Fibroblast of the aortic adventitia (primary cell): ENCODE results near the gene PLGLB2. TPM values are rescaled to one million over a fixed set of nuclear protein-coding genes. Genes with fewer than 3 reads are reported as not detected.
"Not testable (repeated sequence)": the region's sequence is repeated elsewhere in the genome, so short reads cannot be mapped to it uniquely, and the experiment has no call there.

ENCODE experiments used
- DNase-seq: peaks from one replicate; pipeline ENCODE4 v3.0.0-alpha.2; 2010; ENCODE audit warnings: low read depth
- H3K4me3 ChIP-seq: 2 replicates; pipeline ENCODE4 v1.5.1; 2011; ENCODE audit warnings: low read depth, mild to moderate bottlenecking, control low read depth, low read length, moderate library complexity
- total RNA-seq: library from RNA; depleted of rRNA; stranded (reverse); fragments of >200 nt; gene quantifications from 2 replicates; pipeline ENCODE4 v1.2.3, GENCODE V29; 2012; ENCODE audit warnings: low replicate concordance

PLGLB2 gene
- 2.3 TPM in 1 of 2 replicates, not detected in the other for total RNA-seq

DNA sequence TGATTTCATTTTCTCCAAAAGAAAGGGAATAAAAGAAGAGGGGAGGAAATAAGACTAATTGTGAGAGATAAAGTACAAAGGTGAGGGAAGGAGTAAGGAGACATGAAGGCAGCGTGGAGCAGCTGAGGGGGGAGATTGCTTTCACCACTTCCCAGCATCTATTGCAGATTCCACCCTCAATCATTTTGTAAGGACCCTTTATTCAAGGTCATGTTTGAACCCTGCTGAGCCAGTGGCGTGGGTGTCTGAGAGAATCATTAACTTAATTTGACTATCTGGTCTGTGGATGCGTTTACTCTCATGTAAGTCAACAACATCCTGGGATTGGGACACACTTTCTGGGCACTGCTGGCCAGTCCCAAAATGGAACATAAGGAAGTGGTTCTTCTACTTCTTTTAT, at the start of gene PLGLB2:
PLGLB2 (plus strand) TSS at position 297 of the 400 bp plus-strand sequence; CDS start at position 364, 67 bp downstream.
- not testable (repeated sequence) for DNase-seq, H3K4me3 ChIP-seq

GRCh38 chr2:87704572-87705323, 43.1 kb upstream of the PLGLB2 start:
- DNase-seq, H3K4me3 ChIP-seq: not testable (repeated sequence)

DNA sequence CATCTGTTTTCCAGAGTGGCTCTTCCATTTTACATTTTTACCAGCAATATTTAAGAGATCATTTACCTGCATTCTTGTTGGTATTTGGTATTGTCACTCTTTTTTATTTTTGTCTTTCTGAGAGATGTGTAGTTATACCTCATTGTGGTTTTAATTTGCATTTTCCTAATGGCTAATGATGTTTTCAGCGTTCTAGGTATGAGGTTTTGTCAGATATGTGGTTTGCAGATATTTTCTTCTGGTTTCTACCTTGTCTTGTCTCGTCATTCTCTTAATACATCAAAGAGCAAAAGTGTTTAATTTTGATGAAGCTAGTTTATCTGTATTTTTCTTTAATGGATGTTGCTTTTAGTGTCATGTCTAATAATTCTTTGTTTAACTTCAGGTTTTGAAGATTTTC, 39.5 kb upstream of the PLGLB2 start:
- DNase-seq = not testable (repeated sequence)

DNA sequence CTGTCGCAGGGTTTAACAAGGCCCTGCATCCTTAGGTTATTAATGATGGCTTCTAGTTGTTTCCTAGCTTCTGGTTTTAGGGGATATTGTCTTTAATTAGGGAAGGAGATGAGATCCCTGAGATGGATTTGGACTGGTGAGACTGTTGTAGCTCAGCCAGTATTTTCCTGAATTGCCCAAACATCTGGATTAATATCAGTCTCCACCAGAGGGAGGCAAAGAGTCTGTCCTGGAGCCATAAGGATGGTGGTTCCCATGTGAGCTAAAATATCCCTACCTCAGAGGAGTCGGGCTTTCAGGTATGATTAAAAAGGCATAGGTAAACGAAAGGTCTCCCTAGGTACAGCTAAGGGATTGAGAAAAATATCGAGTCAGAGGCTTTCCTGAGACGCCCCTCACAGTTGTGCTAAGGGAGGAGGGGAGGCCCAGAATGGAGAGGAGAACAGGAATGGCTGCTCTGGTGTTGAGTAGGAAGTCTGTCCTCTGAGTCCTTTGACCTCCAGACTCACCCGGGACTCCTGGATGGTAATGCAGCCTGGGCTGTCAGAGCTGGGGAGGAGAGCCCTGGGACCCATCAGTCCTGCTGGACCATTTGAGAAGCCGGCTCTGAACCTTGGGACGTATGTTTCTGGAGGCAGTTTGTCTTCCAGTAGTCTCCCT, 19.8 kb upstream of the PLGLB2 start:
- H3K4me3 ChIP-seq, DNase-seq: not testable (repeated sequence)

More for the DNA sequence above, 39.5 kb upstream of the PLGLB2 start:
- H3K4me3 ChIP-seq = not testable (repeated sequence)

DNA sequence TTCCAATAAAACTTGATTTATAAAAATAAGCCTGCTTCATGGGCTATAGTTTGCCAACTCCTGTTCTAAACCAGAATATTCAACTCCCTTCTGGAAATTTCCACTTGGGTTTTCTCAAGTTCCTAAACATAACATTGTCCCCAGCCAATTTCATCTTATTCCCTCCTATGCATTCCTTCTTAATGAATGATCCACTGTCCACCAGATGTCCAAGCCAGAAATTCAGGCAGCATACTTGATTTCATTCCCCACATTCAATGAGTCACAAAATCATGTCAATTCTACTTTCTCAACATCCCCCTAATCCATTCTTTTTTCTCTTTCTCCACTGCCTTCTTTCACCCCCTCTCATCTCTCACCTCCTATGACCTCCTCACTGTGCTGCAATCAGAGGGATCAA, 7.0 kb upstream of the PLGLB2 start:
- H3K4me3 ChIP-seq, DNase-seq: not testable (repeated sequence)

- not testable (repeated sequence) for DNase-seq, H3K4me3 ChIP-seq
These were observed 5.3 kb upstream of the PLGLB2 start for GRCh38 chr2:87742393-87743108.

GRCh38 chr2:87743638-87744037, 4.2 kb upstream of the PLGLB2 start:
- not testable (repeated sequence) for H3K4me3 ChIP-seq, DNase-seq

DNA sequence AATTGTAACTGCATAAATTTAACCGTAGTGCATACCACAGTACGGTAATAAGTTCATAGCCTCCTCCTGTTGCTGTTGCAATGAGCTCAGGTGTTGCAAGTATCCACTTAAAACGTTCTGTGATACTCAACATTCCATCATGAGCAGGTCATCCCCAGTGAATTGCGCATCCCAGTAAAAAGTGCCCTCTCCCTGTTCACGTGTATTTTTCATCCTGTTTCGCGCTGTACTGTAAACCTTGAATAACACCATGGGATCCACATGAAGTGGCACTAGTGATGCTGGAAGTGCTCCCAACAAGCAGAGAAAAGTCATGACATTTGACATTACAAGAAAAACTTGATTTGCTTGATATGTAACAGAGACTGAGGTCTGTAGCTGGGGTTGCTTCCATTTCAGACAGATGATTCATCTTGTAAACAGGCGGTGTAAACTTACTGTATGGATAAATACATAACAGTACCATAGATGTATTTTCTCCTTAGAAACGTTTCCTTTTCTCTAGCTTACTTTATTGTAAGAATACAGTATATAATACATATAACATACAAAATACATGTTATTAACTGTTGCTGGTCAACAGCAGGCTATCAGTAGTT, 2.4 kb upstream of the PLGLB2 start:
- not testable (repeated sequence) for DNase-seq, H3K4me3 ChIP-seq

GRCh38 chr2:87748524-87748923, 637 bp downstream of the PLGLB2 start:
- DNase-seq = not testable (repeated sequence)

DNA sequence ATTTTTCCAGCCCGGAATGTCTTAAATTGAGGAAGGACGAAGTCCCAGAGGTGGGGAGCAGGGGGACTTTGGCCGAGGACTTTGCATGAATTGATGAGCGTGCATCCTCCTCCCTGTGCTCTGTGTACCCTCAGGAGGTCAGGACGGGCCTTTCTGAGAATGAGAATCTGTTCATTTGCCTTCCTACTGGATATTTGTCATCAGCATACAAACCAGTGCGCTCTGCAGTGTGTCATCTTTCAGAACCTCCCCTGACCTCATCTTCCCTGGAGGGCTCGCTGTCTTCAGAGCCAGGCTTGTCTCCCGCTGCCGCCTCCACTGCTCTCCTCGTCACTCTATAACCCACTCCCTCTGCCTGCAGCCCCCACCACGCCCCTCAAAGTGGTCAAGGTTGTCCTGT, 2.7 kb downstream of the PLGLB2 start:
- DNase-seq, H3K4me3 ChIP-seq: not testable (repeated sequence)

More at GRCh38 chr2:87748524-87748923, 637 bp downstream of the PLGLB2 start:
- not testable (repeated sequence) for H3K4me3 ChIP-seq

GRCh38 chr2:87754759-87755158, 6.9 kb downstream of the PLGLB2 start:
- H3K4me3 ChIP-seq, DNase-seq: not testable (repeated sequence)

Other genes starting within 250 kb of the PLGLB2 start
- gene RGPD2, start 77.7 kb downstream of the PLGLB2 start, total RNA-seq = 1.4 TPM in 1 of 2 replicates, not detected in the other